Testis (tissue), 3 donors: ENCODE data around the gene THEMIS. TPM values are rescaled to one million over a fixed set of nuclear protein-coding genes. Genes with fewer than 3 reads are reported as not detected.

Experiments
- DNase-seq: peaks from one replicate; pipeline ENCODE4 v3.0.0-alpha.2; 2019
- H3K27ac ChIP-seq, 2 donors: fragments of 200-600 bp; sonication (generic); one replicate each; pipeline ENCODE4 v1.5.1; 2019
- H3K27me3 ChIP-seq: fragments of 200-600 bp; sonication (generic); one replicate; pipeline ENCODE4 v1.5.1; 2019
- H3K36me3 ChIP-seq: fragments of 200-600 bp; sonication (generic); one replicate; pipeline ENCODE4 v1.5.1; 2017; ENCODE audit warnings: low read depth; ENCODE audit errors: missing control alignments
- H3K4me1 ChIP-seq: fragments of 200-600 bp; sonication (generic); one replicate; pipeline ENCODE4 v1.5.1; 2019
- H3K4me3 ChIP-seq, 2 donors: fragments of 200-600 bp; sonication (generic); one replicate each; pipeline ENCODE4 v1.5.1; 2017 to 2019
- H3K9me3 ChIP-seq: fragments of 200-600 bp; sonication (generic); one replicate; pipeline ENCODE4 v1.5.1; 2017
- POLR2A ChIP-seq: fragments of 450-650 bp; IDR thresholded peaks from one replicate; pipeline ENCODE4 v1.6.1; 2017; ENCODE audit warnings: antibody characterized with exemption, mild to moderate bottlenecking, moderate library complexity
- WGBS, 2 donors: methylation state at CpG; one replicate each; pipeline ENCODE4 v1.1.5; 2018; 5-methylcytosine and 5-hydroxymethylcytosine counted together
- intact Hi-C: fragments of 100-400 bp; cut with DNase I; formaldehyde crosslinking; loops from one replicate; pipeline ENCODE4 v1.15.1; 2023; ENCODE audit warnings: low total_unique reads
- polyA plus RNA-seq: library from polyadenylated mRNA; stranded (reverse); fragments of 350-450 nt; fragmentation: Illumina TruSeq; extraction: RNeasy Lipid Tissue Mini Kit (QIAGEN cat#74804); gene quantifications from one replicate; pipeline ENCODE4 v1.2.3, GENCODE V29; 2014; ENCODE audit warnings: low read depth, low replicate concordance; ENCODE audit not compliant: insufficient read depth
- total RNA-seq, 2 donors: library from RNA; depleted of rRNA; stranded (reverse); fragments of >200 nt; gene quantifications; one replicate each; pipeline ENCODE4 v1.2.3, GENCODE V29; 2016
- TF ChIP-seq, protein P1 (sequence below), 3 experiments: fragments of 450-650 bp in 2 of 3; fragments of 200-600 bp in 1 of 3; sonication (generic) in 1 of 3; IDR thresholded peaks; one replicate each; pipeline ENCODE4 v1.5.1; 2016 to 2019; ENCODE audit warnings: antibody characterized with exemption in 3 of 3, mild to moderate bottlenecking in 2 of 3, moderate library complexity in 1 of 3

Gene THEMIS
- total and polyA plus RNA-seq, 3 donors from 2014 or later = 0.36 to 2.1 (median 0.62) TPM

DNA sequence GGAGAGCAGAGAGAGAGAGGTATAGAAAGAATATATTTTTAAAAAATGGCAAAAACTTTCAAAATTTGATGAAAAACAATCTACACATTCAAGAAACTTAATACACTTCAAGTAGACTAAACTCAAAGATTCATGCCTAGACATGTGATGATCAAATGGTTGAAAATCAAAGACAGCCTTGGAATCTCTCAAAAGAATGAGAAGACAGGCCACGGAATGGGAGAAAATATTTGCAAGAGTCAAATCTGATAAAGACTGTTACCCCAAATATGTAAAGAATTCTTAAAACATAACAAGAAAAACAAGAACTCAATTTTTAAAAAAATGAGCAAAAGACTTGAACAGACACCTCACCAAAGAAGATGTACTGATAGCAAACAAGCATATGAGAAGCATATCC is 49.7 kb downstream of the THEMIS start:
- Histone ChIP-seq H3K9me3 (no peaks in the 10 kb centered on the region), H3K36me3 (no peaks in the 10 kb centered on the region), H3K27me3 (no peaks in the 10 kb centered on the region), H3K27ac (no peak overlapping the region), H3K4me3 (no peak overlapping the region), H3K4me1 (no peaks in the 10 kb centered on the region)
- no peak for DNase-seq
- WGBS, 2 donors = 79 to 93% methylated on average over 1 of the region's 1 CpG
- TF ChIP-seq, protein P1, sequence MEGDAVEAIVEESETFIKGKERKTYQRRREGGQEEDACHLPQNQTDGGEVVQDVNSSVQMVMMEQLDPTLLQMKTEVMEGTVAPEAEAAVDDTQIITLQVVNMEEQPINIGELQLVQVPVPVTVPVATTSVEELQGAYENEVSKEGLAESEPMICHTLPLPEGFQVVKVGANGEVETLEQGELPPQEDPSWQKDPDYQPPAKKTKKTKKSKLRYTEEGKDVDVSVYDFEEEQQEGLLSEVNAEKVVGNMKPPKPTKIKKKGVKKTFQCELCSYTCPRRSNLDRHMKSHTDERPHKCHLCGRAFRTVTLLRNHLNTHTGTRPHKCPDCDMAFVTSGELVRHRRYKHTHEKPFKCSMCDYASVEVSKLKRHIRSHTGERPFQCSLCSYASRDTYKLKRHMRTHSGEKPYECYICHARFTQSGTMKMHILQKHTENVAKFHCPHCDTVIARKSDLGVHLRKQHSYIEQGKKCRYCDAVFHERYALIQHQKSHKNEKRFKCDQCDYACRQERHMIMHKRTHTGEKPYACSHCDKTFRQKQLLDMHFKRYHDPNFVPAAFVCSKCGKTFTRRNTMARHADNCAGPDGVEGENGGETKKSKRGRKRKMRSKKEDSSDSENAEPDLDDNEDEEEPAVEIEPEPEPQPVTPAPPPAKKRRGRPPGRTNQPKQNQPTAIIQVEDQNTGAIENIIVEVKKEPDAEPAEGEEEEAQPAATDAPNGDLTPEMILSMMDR (IDR thresholded peaks at IDR 0.05) = no peak
- TF ChIP-seq POLR2A = no peak
- intact Hi-C loops = no loop called here

DNA sequence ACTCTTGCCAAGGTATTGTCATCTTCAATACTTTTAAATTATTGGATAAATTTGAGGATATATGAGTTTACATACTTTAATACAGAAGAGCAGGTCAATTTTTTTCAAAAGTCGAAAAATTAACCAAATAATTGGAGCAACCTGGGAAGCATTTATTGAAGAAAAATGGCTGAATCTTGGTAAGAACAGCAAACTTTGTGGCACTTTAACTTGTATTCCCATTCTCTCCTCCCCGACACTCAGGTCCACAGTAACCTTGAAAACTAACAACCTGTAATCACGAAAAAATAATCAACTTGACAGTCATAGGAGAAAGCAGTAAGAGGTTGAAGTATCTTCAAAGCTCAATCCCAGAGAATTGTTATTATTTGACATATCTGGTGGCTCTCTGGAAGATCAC is 55.6 kb downstream of the THEMIS start:
- no peak for DNase-seq
- H3K36me3 ChIP-seq = no peaks in the 10 kb centered on the region
- H3K4me1 ChIP-seq = no peaks in the 10 kb centered on the region
- TF ChIP-seq, protein P1 (IDR thresholded peaks at IDR 0.05) = no peak
- no peak for TF ChIP-seq POLR2A
- H3K27ac ChIP-seq = no peak overlapping the region
- intact Hi-C loops = no loop called here
- WGBS, 2 donors = 72 to 83% methylated on average over 3 of the region's 3 CpGs
- no peak overlapping the region for H3K4me3 ChIP-seq
- H3K9me3 ChIP-seq = no peaks in the 10 kb centered on the region
- H3K27me3 ChIP-seq = no peaks in the 10 kb centered on the region

DNA sequence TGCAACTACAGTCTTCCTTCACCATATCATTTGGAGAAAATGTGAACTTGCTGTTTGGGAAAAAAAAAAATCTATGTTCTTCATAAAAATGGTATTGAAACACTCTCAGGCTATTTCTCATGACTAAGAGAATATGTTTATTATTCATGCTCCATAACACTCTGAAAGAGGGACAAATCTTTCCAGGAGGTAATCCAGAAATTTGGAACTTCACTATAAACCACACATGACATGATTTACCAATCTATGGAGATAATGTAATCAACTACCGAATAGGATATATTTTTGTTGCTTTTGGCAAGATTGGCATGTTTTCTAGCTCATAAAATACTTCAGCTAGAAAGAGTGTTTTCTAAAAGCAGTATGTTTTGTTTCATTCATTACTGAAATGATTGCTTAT is 56.3 kb downstream of the THEMIS start:
- intact Hi-C loops = no loop called here
- no peaks in the 10 kb centered on the region for H3K27me3 ChIP-seq
- H3K9me3 ChIP-seq = no peaks in the 10 kb centered on the region
- no peak for DNase-seq
- H3K27ac ChIP-seq = no peak overlapping the region
- no peaks in the 10 kb centered on the region for H3K4me1 ChIP-seq
- no peak overlapping the region for H3K4me3 ChIP-seq
- TF ChIP-seq, protein P1 (IDR thresholded peaks at IDR 0.05) = no peak
- no peak for TF ChIP-seq POLR2A
- H3K36me3 ChIP-seq = no peaks in the 10 kb centered on the region
- 51 to 53% methylated on average over 1 of the region's 1 CpG for WGBS, 2 donors

DNA sequence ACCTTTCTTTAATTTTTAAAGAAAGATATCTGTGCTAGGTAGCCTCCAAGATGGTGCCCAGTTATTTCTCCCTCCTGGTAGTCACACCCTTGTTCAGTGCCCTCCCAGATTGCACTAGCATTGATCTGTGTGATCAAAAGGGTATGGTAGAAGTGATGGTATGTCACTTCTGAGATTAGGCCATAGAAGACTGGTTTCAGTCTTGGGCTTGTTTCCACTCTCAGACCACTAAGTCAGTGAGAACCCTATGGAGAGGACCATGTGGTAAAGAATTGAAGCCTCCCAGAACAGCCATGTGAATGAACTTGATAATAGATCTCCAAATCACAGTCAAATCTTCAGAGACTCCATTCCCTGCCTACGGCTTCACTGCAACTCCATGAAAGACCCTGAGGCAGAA is 57.3 kb downstream of the THEMIS start:
- H3K4me1 ChIP-seq = no peaks in the 10 kb centered on the region
- no peak overlapping the region for H3K4me3 ChIP-seq
- intact Hi-C loops = no loop called here
- H3K9me3 ChIP-seq = no peaks in the 10 kb centered on the region
- no peaks in the 10 kb centered on the region for H3K27me3 ChIP-seq
- DNase-seq = no peak
- no peak for TF ChIP-seq POLR2A
- TF ChIP-seq, protein P1 (IDR thresholded peaks at IDR 0.05) = no peak
- H3K36me3 ChIP-seq = no peaks in the 10 kb centered on the region
- H3K27ac ChIP-seq = no peak overlapping the region
- 88 to 100% methylated on average over 1 of the region's 1 CpG for WGBS, 2 donors

DNA sequence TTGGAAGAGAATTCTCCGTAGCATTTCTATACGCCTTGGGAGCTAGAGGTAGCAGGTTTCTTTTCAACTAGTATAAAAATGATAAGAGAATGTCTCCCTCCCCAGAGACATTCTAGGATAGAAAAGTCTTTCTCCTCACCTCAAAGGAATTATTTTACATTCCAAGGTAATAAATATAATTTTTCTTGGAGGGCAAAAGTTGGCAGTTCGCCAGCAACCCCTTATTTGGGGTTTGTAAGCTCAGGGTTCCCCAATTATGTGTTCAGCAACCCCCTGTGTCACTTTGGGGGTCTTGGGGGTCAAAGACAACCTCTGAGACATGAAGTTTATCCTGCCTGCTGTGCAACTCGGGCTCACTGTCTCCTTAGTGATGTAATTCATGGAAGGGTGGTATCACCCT is 58.3 kb downstream of the THEMIS start:
- WGBS, 2 donors = 76 to 79% methylated on average over 4 of the region's 4 CpGs
- no peak for DNase-seq
- Histone ChIP-seq H3K4me3 (no peak overlapping the region), H3K9me3 (no peaks in the 10 kb centered on the region), H3K27ac (no peak overlapping the region), H3K27me3 (no peaks in the 10 kb centered on the region), H3K4me1 (no peaks in the 10 kb centered on the region), H3K36me3 (no peaks in the 10 kb centered on the region)
- intact Hi-C loops = no loop called here
- no peak for TF ChIP-seq POLR2A
